NCI-H446 treated with DMSO at 0.1 percent for 48 hours (cell line): ENCODE results near the gene MYG1.
A peak's percentile ranks its signal among the peaks of the same experiment; 100 is the strongest.
"Not testable (repeated sequence)": the region's sequence is repeated elsewhere in the genome, so short reads cannot be mapped to it uniquely, and the experiment has no call there.

Source experiments
- DNase-seq: peaks from one replicate; lab custom pipeline; 2025; lab: John Stamatoyannopoulos, UW

The MYG1 gene

GRCh38 chr12:53287741-53288216, 11.7 kb upstream of the MYG1 start:
- no peak for DNase-seq

- no peak for DNase-seq
These were observed 11.2 kb upstream of the MYG1 start for GRCh38 chr12:53288322-53288721.

- DNase-seq: no peak
These were observed 9.6 kb upstream of the MYG1 start for GRCh38 chr12:53289891-53290290.

GRCh38 chr12:53290661-53291060, 8.8 kb upstream of the MYG1 start:
- DNase-seq: no peak

- no peak for DNase-seq
These were observed 7.1 kb upstream of the MYG1 start for GRCh38 chr12:53292426-53292825.

- DNase-seq: peak; percentile 69
These were observed 4.2 kb upstream of the MYG1 start, which contains the start of gene PFDN5 for GRCh38 chr12:53295070-53295890. PFDN5 (plus strand) TSS chr12:53295542; CDS start chr12:53295568, 26 bp downstream.

- no peak for DNase-seq
These were observed 3.6 kb upstream of the MYG1 start for GRCh38 chr12:53295891-53296219.

- not testable (repeated sequence) for DNase-seq
These were observed 2.4 kb upstream of the MYG1 start for GRCh38 chr12:53297106-53297505.

- no peak for DNase-seq
These were observed 1.3 kb upstream of the MYG1 start for GRCh38 chr12:53298164-53298563.

- no peak for DNase-seq
These were observed 418 bp upstream of the MYG1 start for GRCh38 chr12:53299101-53299453.

- no peak for DNase-seq
These were observed 692 bp downstream of the MYG1 start for GRCh38 chr12:53300187-53300586.

- DNase-seq: no peak
These were observed 3.4 kb downstream of the MYG1 start for GRCh38 chr12:53302903-53303302.

- DNase-seq: no peak
These were observed 7.3 kb downstream of the MYG1 start for GRCh38 chr12:53306826-53307225.

- DNase-seq: no peak
These were observed 8.8 kb downstream of the MYG1 start for GRCh38 chr12:53308276-53308675.

GRCh38 chr12:53313996-53314395, 14.5 kb downstream of the MYG1 start:
- no peak for DNase-seq

- no peak for DNase-seq
These were observed 21.1 kb downstream of the MYG1 start for GRCh38 chr12:53320352-53321195.

- no peak for DNase-seq
These were observed 24.8 kb downstream of the MYG1 start for GRCh38 chr12:53324113-53324778.

- peak; percentile 75 for DNase-seq
These were observed 25.4 kb downstream of the MYG1 start for GRCh38 chr12:53324779-53325510.

- no peak for DNase-seq
These were observed 26.1 kb downstream of the MYG1 start for GRCh38 chr12:53325511-53326061.

GRCh38 chr12:53326460-53327185, 27.1 kb downstream of the MYG1 start:
- no peak for DNase-seq
